GM12878 (cell line): ENCODE data around the gene TOMM34. TPM values are rescaled to one million over a fixed set of nuclear protein-coding genes. Genes with fewer than 3 reads are reported as not detected.

ENCODE experiments used
- ATAC-seq: fragments of 200-7000 bp; cut with Tn5 transposase; 3 replicates; pipeline ENCODE4 v1.9.1; 2020; ENCODE audit warnings: mild to moderate bottlenecking, moderate library complexity
- BruUV-seq: library from RNA; stranded (reverse); fragments of 400-500 nt; replicated peaks from 2 replicates; lab custom pipeline; 2021; lab: Mats Ljungman, UMichigan
- CTCF ChIA-PET: fragments of 300-600 bp; sonication (Branson Sonifier 250); formaldehyde crosslinking; extraction: SDS; loops from one replicate; lab custom pipeline; 2021; ENCODE audit warnings: inconsistent platforms; lab: Yijun Ruan, JAX
- POLR2A ChIA-PET: fragments of 350-600 bp; formaldehyde crosslinking; extraction: SDS; loops from one replicate; lab custom pipeline; 2021; ENCODE audit warnings: inconsistent platforms; lab: Charles Lee
- RAD21 ChIA-PET: fragments of 300-600 bp; sonication (Branson Sonifier 250); formaldehyde crosslinking; loops from one replicate; lab custom pipeline; 2023; ENCODE audit warnings: antibody characterized with exemption; ENCODE audit not compliant: unreplicated experiment; lab: Charles Lee
- SMC1A ChIA-PET: fragments of 300-600 bp; sonication (Branson Sonifier 250); formaldehyde crosslinking; loops from one replicate; lab custom pipeline; 2023; ENCODE audit not compliant: unreplicated experiment, uncharacterized antibody; lab: Charles Lee
- DNase-seq: peaks from one replicate; pipeline ENCODE4 v3.0.0-alpha.2; 2011; ENCODE audit warnings: low read depth, low spot score
- FAIRE-seq: peaks from 3 replicates; lab custom pipeline; 2011; peaks lifted over from hg19 to GRCh38; lab: Jason Lieb, UNC
- H2AFZ ChIP-seq: 2 replicates; pipeline ENCODE4 v1.6.0; 2011; ENCODE audit warnings: low read depth, low read length, control low read depth; ENCODE audit not compliant: control insufficient read depth
- H3K27ac ChIP-seq: 2 replicates; pipeline ENCODE4 v1.5.1; 2011; ENCODE audit warnings: control low read depth; ENCODE audit not compliant: control insufficient read depth, insufficient read depth
- H3K27me3 ChIP-seq, 2 experiments: replicated peaks in 1 of 2; 2 replicates each; pipeline versions ENCODE4 v1.6.0 to v1.6.1; 2011; ENCODE audit warnings: low read length in 1 of 2; ENCODE audit not compliant: control insufficient read depth in 2 of 2, insufficient read depth in 2 of 2
- H3K36me3 ChIP-seq, 2 experiments: 2 replicates each; pipeline ENCODE4 v1.5.1; 2011; ENCODE audit warnings: low read length in 1 of 2; ENCODE audit not compliant: control insufficient read depth in 2 of 2, insufficient read depth in 2 of 2
- H3K4me1 ChIP-seq: 2 replicates; pipeline ENCODE4 v1.6.1; 2011; ENCODE audit warnings: mild to moderate bottlenecking, low read length, moderate library complexity, mixed read lengths; ENCODE audit not compliant: control insufficient read depth, insufficient read depth
- H3K4me2 ChIP-seq: 2 replicates; pipeline ENCODE4 v1.6.0; 2011; ENCODE audit warnings: control low read depth; ENCODE audit not compliant: control insufficient read depth, insufficient read depth
- H3K4me3 ChIP-seq: fragments of 200-600 bp; sonication (generic); 2 replicates; pipeline ENCODE4 v1.5.1; 2016
- H3K79me2 ChIP-seq: 2 replicates; pipeline ENCODE4 v1.6.0; 2011; ENCODE audit warnings: low read length; ENCODE audit not compliant: control insufficient read depth, insufficient read depth
- H3K9ac ChIP-seq: 2 replicates; pipeline ENCODE4 v1.8.0; 2011; ENCODE audit warnings: low read length, control low read depth, mixed read lengths; ENCODE audit not compliant: control insufficient read depth, insufficient read depth
- H3K9me3 ChIP-seq: replicated peaks from 3 replicates; pipeline ENCODE4 v1.5.1; 2011; ENCODE audit warnings: mild to moderate bottlenecking, low read length; ENCODE audit not compliant: control insufficient read depth, insufficient read depth
- H4K20me1 ChIP-seq: 2 replicates; pipeline ENCODE4 v1.6.0; 2011; ENCODE audit not compliant: control insufficient read depth, insufficient read depth
- ASH2L ChIP-seq: fragments of 300-600, 200-600 bp; sonication (generic); IDR thresholded peaks from 2 replicates; pipeline ENCODE4 v1.6.1; 2017; ENCODE audit warnings: low read depth, mild to moderate bottlenecking, borderline replicate concordance
- EP300 ChIP-seq, 2 experiments: fragments of 150-350 bp in 1 of 2; IDR thresholded peaks; 2 replicates each; pipeline ENCODE4 v1.6.1; 2011 to 2012; ENCODE audit warnings: low read depth in 2 of 2, low read length in 2 of 2, borderline replicate concordance in 1 of 2, improper control_type of control experiment in 1 of 2, inconsistent platforms in 1 of 2; ENCODE audit not compliant: control insufficient read depth in 1 of 2
- FOS ChIP-seq: IDR thresholded peaks from 3 replicates; pipeline ENCODE4 v1.6.1; 2011; ENCODE audit warnings: borderline replicate concordance; ENCODE audit not compliant: insufficient read length; ENCODE audit errors: extremely low read depth
- FOXM1 ChIP-seq: IDR thresholded peaks from 2 replicates; pipeline ENCODE4 v1.6.1; 2012; ENCODE audit warnings: low read depth, mild to moderate bottlenecking, inconsistent platforms, low read length, moderate library complexity
- KLF5 ChIP-seq: fragments of 450-650 bp; IDR thresholded peaks from 2 replicates; pipeline ENCODE4 v1.6.1; 2014; ENCODE audit warnings: mild to moderate bottlenecking; ENCODE audit not compliant: partially characterized antibody
- NKRF ChIP-seq: fragments of 450-650 bp; conservative IDR thresholded peaks from 2 replicates; pipeline ENCODE4 v1.6.1; 2017; ENCODE audit warnings: mild to moderate bottlenecking, moderate library complexity
- NR2F1 ChIP-seq: fragments of 450-650 bp; conservative IDR thresholded peaks from 2 replicates; pipeline ENCODE4 v1.6.1; 2017; ENCODE audit warnings: mild to moderate bottlenecking
- POU2F2 ChIP-seq: IDR thresholded peaks from 3 replicates; pipeline ENCODE4 v1.6.1; 2011; ENCODE audit warnings: low read depth, mild to moderate bottlenecking, low read length, borderline replicate concordance
- SREBF2 ChIP-seq: IDR thresholded peaks from 2 replicates; pipeline ENCODE4 v1.6.1; 2012; ENCODE audit warnings: mild to moderate bottlenecking, low read length
- STAT3 ChIP-seq: IDR thresholded peaks from 2 replicates; pipeline ENCODE4 v1.6.1; 2011; ENCODE audit warnings: low read depth, low read length, improper control_type of control experiment
- TAF1 ChIP-seq: IDR thresholded peaks from 2 replicates; pipeline ENCODE4 v1.6.1; 2011; ENCODE audit warnings: mild to moderate bottlenecking, low read depth, low read length, borderline replicate concordance
- TARDBP ChIP-seq: IDR thresholded peaks from 2 replicates; pipeline ENCODE4 v1.6.1; 2016; ENCODE audit warnings: borderline replicate concordance
- ZNF24 ChIP-seq: fragments of 450-650 bp; IDR thresholded peaks from 2 replicates; pipeline ENCODE4 v1.6.1; 2017; ENCODE audit warnings: antibody characterized with exemption, mild to moderate bottlenecking
- WGBS: methylation state at CpG from one replicate; pipeline ENCODE4 v1.1.6; 2016; ENCODE audit warnings: low lambda C conversion rate; ENCODE audit not compliant: insufficient replicate concordance, insufficient coverage; ENCODE audit errors: missing lambda C conversion rate; 5-methylcytosine and 5-hydroxymethylcytosine counted together
- in situ Hi-C: fragments of 300-500 bp; cut with MboI; formaldehyde crosslinking; loops from 9 replicates; pipeline ENCODE4 v1.14.3; 2018; ENCODE audit warnings: mixed read lengths
- intact Hi-C: fragments of 100-400 bp; cut with micrococcal nuclease; formaldehyde crosslinking; loops from one replicate; pipeline ENCODE4 v1.14.2; 2022; ENCODE audit not compliant: unreplicated experiment
- polyA plus RNA-seq, 11 experiments: library from polyadenylated mRNA; depleted of rRNA in 4 of 11; unstranded in 6 of 11; stranded (reverse) in 5 of 11; fragments of >200 nt; fragmentation: Nextera tagmentation in 4 of 11; fragmentation: Illumina TruSeq in 1 of 11; extraction: Ambion mirVana in 4 of 11; extraction: Trizol in 1 of 11; gene quantifications; 1 replicate in 1 of 11; 2 replicates in 10 of 11; pipeline versions ENCODE4 v1.2.1 to v1.2.3, GENCODE V29; 2011 to 2016; ENCODE audit warnings: inconsistent platforms in 2 of 11, missing spikeins in 2 of 11, low read depth in 1 of 11
- total RNA-seq, 4 experiments: library from RNA; depleted of rRNA in 3 of 4; stranded (reverse); fragments of >200 nt in 3 of 4; fragmentation: Illumina TruSeq in 1 of 4; extraction: Trizol in 1 of 4; gene quantifications; 2 replicates each; pipeline versions ENCODE4 v1.2.1 to v1.2.3, GENCODE V29; 2013 to 2021

The TOMM34 gene
- total and polyA plus RNA-seq, 10 of the 15 experiments (the other 5 are each of a cell fraction or from before 2014, with no cell fraction given), result 14.0 to 73.8 (median 43.9) TPM

DNA sequence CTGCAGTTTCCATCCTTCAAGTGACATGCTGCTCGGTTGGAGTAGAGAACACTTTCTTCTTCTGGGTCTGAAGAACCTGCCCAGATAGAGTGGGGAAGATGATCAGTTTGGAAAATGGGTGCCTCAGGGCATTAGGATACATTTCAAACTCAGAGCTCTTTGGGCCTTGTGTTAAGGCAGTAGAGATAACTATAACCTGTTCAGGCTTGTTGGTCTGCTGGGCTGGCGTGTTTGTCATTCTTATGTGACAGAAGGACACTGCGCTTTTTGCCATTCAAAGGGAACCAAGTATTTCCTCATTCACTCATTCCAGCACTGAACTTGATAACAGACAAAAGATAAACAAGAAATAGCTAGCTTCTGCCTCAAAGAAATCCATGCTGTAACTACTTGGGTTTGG lies 3.8 kb downstream of the TOMM34 start:
- CTCF ChIA-PET, result interaction anchor here (0.6 kb wide), 1 partner anchor 492 kb away, joined by 3 read pairs; no protein-coding TSS in a partner anchor
- H3K4me3 ChIP-seq, result no peak overlapping the region
- H3K9ac ChIP-seq, result no peak overlapping the region
- in situ Hi-C loops (no loop called here), intact Hi-C loops (no loop called here)
- FAIRE-seq (no peak), ATAC-seq (no peak), DNase-seq (no peak)
- peaks cover 3% of the 10 kb centered on the region; the same call in 1 of the 2 replicates for H4K20me1 ChIP-seq
- RAD21 ChIA-PET, result interaction anchor here (1.0 to 1.4 kb wide), 2 partner anchors 47 to 88 kb away, joined by 3 to 5 read pairs; partner anchors contain the start of gene PABPC1L
- WGBS, result 95% methylated on average over 3 of the region's 3 CpGs
- no peak overlapping the region for H3K27ac ChIP-seq
- SMC1A ChIA-PET, result interaction anchor here (1.1 to 1.8 kb wide), 5 partner anchors 11 to 104 kb away, joined by 3 to 7 read pairs (median 3); no protein-coding TSS in a partner anchor
- peaks cover 51% of the 10 kb centered on the region for H3K79me2 ChIP-seq
- no peak overlapping the region for H3K4me2 ChIP-seq
- H3K9me3 ChIP-seq, result no peaks in the 10 kb centered on the region
- H3K4me1 ChIP-seq, result peaks cover 22% of the 10 kb centered on the region
- BruUV-seq, result no TSS peak
- no peak overlapping the region for H2AFZ ChIP-seq
- POLR2A ChIA-PET, result interaction anchor here (0.6 to 0.8 kb wide), 2 partner anchors 9 to 42 kb away, joined by 4 to 5 read pairs; no protein-coding TSS in a partner anchor
- TF ChIP-seq ASH2L (no peak), ZNF24 (no peak), KLF5 (no peak), TAF1 (no peak), TARDBP (no peak), FOS (no peak), POU2F2 (no peak), STAT3 (no peak), NR2F1 (no peak), FOXM1 (no peak), EP300 (IDR thresholded peaks at IDR 0.05; ENCODE audit: borderline replicate concordance in 1 of 2, control insufficient read depth in 1 of 2, low read depth in 2 of 2, low read length in 2 of 2) (no peak), SREBF2 (no peak), NKRF (no peak)
- H3K27me3 ChIP-seq, result no peaks in the 10 kb centered on the region
- H3K36me3 ChIP-seq, result peaks cover 6 to 54% of the 10 kb centered on the region in 2 experiments; a peak in 3 of 4 replicates
